Measurements from ENCODE around the gene PPCDC.
"Not testable (repeated sequence)": the region's sequence is repeated elsewhere in the genome, so short reads cannot be mapped to it uniquely, and the experiment has no call there.

Gene PPCDC

DNA sequence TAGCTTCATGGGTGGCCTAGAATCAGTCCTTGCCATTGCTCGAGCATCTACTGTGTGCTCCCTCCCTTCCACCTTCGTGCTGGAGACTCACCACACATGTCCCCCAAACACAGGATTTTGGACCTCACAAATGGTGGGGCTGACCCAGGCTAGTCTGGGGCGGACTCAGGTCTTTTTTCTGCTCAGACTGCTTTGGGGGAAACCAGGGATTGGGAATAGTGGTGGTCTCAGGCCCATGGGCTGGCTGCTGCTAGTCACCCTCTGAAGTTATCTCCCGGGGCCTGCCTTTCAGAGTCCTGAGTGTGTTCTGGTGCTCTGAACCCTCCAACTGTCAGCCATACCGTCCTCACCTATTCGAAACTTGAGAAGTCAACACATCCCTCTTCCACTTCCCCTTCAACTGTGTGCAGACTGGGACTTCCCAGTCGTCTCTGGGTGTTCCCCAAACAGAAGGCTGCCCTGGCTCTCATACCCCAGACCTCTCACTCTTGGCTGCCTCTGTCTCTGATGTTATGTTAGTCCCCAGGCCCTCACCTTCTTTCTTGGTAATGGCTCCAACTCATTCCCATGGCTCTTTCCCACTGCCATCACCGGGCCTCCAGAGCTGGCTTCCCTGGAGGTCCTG is 46.0 kb downstream of the PPCDC start:
- DNase-seq = no peak

DNA sequence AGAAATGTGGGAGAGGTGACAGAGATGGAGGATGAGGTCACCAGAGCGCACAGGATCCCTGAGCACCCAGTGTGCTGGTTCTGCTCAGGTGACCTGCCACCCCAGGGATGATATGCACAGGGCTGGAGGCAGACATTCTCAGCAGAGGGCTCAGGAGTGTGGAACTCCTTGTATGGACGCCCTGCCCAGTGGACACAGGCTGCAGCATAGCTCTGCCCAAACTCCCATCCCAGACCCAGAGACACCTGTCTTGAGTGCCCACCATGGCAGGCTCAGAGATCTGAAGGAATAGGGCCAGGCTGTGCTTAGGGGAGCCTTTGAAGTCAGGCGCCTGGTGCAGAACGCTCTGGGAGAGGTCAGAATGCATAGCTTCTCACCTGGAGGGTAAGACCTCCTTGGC is 47.3 kb downstream of the PPCDC start:
- no peak for DNase-seq

- no peak for DNase-seq
These were observed 49.8 kb downstream of the PPCDC start for GRCh38 chr15:75073197-75073596.

- no peak for DNase-seq
These were observed 52.9 kb downstream of the PPCDC start for GRCh38 chr15:75076277-75076676.

GRCh38 chr15:75077551-75077961 is 54.2 kb downstream of the PPCDC start:
- DNase-seq = peak; percentile 57

DNA sequence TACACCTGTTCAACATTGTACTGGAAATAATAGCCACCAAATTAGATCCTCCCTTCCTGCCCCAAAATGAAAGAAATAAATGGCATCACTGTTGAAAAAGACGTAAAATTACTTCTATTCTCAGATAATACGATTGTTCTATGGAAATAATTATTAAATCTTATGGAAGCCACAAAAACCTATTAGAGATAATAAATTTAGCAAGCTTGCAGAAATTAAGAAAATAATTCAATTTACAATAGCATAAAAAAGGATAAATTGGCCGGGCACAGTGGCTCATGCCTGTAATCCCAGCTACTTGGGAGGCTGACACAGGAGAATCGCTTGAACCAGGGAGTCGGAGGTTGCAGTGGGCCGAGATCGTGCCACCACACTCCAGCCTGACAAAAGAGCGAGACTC is 57.8 kb downstream of the PPCDC start:
- DNase-seq = no peak

- DNase-seq = no peak
These were observed 59.3 kb downstream of the PPCDC start for GRCh38 chr15:75082689-75083088.

GRCh38 chr15:75085708-75086107 is 62.3 kb downstream of the PPCDC start:
- not testable (repeated sequence) for DNase-seq

DNA sequence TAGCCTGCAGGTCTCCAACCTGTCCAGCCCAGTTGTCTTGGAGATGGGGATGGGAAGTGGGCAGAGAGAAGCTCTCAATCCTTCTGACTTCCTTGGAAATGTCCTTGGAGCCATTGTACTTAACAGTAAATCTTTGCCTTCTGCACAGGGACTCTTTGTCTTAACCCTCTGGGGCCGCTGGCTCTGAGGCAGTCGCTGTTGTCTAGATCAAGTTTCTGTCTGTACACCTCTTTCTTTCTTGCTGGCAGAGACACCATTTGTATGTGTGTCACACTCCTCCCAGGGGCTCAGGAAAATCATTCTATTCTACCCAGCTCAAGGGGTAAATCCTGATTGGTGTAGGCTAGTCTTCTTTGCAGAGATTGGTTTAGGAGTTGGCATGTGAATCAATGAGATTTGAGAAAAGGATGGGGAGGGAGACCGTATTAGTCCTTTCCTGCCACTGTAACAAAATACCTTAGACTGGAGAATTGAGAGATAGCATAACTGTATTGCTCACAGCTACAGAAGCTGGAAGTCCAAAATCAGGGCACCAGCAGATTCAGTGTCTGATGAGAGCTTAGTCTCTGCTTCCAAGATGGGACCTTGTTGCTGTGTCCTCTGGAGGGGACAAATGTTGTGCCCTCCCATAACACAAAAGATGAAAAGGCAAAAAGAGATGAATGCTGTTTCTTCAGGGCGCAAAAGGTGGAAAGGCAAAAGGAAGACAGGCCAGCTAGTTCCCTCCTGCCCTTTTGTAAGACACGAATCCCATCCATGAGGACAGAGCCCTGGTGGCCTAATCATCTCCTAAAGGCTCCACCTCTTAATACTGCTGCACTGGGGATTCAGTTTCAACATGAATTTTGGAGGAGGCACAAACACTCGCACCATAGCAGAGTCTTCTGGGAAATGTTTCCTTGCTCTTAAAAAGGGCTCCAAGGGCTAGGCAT is 66.3 kb downstream of the PPCDC start:
- DNase-seq = no peak

- peak; percentile 41 for DNase-seq
These were observed 67.0 kb downstream of the PPCDC start for GRCh38 chr15:75090388-75090734.

GRCh38 chr15:75091814-75092213 is 68.4 kb downstream of the PPCDC start:
- no peak for DNase-seq

- not testable (repeated sequence) for DNase-seq
These were observed 71.6 kb downstream of the PPCDC start for GRCh38 chr15:75094961-75095478.

GRCh38 chr15:75095594-75095993 is 72.2 kb downstream of the PPCDC start:
- no peak for DNase-seq

- DNase-seq = no peak
These were observed 74.5 kb downstream of the PPCDC start for GRCh38 chr15:75097939-75098338.

GRCh38 chr15:75098404-75098803 is 75.0 kb downstream of the PPCDC start:
- no peak for DNase-seq

Data from NCI-H226 (cell line).